Measurements from ENCODE around the gene MUC12.

Gene MUC12

DNA sequence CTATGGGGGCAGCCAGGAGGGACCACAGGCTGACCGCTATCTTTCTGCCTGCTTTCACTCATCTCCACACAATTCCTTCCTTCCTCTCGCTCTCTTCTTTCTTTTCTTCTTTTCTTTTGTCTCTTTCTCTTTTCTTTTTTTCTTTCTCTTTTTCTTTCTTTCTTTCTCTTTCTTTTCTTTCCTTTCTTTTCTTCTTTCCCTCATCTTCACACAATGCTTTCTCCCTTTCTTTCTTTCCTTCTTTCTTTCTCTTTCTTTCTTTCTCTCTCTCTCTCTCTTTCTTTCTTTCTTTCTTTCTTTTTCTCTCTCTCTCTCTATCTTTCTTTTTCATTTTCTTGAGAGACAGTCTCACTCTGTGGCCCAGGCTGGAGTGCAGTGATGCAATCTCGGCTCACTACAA, 6.8 kb upstream of the MUC12 start:
- Histone ChIP-seq H3K27ac (no peak overlapping the region), H3K27me3 (ENCODE audit: insufficient read depth, low read depth) (peaks cover 59% of the 10 kb centered on the region)

DNA sequence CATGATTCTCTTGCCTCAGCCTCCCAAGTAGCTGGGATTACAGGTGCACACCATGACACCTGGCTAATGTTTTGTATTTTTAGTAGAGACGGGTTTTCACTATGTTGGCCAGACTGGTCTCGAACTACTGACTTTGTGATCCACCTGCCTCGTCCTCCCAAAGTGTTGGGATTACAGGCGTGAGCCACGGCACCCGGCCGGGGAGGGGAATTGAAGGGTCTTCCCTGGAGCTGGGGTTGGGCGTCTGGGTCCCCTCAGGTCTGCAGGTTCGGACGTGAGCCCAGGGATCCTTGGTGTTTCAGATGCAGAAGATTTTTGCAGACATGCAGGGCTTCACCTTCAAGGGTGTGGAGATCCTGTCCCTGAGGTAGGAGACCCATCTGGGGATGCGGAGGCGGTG, 6.0 kb upstream of the MUC12 start:
- no peak overlapping the region for H3K4me2 ChIP-seq
- H3K4me1 ChIP-seq (ENCODE audit: low read depth, poor library complexity, severe bottlenecking), result no peaks in the 10 kb centered on the region
- no peaks in the 10 kb centered on the region for H4K20me1 ChIP-seq (ENCODE audit: insufficient read depth)
- H3K27me3 ChIP-seq (ENCODE audit: insufficient read depth, low read depth), result peaks cover 67% of the 10 kb centered on the region
- H3K36me3 ChIP-seq (ENCODE audit: insufficient read depth), result no peaks in the 10 kb centered on the region
- H3K27ac ChIP-seq, result no peak overlapping the region
- no peak overlapping the region for H3K9ac ChIP-seq
- TF ChIP-seq, protein P1, sequence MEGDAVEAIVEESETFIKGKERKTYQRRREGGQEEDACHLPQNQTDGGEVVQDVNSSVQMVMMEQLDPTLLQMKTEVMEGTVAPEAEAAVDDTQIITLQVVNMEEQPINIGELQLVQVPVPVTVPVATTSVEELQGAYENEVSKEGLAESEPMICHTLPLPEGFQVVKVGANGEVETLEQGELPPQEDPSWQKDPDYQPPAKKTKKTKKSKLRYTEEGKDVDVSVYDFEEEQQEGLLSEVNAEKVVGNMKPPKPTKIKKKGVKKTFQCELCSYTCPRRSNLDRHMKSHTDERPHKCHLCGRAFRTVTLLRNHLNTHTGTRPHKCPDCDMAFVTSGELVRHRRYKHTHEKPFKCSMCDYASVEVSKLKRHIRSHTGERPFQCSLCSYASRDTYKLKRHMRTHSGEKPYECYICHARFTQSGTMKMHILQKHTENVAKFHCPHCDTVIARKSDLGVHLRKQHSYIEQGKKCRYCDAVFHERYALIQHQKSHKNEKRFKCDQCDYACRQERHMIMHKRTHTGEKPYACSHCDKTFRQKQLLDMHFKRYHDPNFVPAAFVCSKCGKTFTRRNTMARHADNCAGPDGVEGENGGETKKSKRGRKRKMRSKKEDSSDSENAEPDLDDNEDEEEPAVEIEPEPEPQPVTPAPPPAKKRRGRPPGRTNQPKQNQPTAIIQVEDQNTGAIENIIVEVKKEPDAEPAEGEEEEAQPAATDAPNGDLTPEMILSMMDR (conservative IDR thresholded peaks at IDR 0.05; ENCODE audit: low read depth, low read length), result no peak
- no peak overlapping the region for H3K4me3 ChIP-seq (IDR thresholded peaks at IDR 0.05; ENCODE audit: insufficient read depth, low read depth, low read length)
- no peaks in the 10 kb centered on the region for H3K79me2 ChIP-seq (ENCODE audit: insufficient read depth, low read depth)
- H2AFZ ChIP-seq (ENCODE audit: low read depth), result no peak overlapping the region

More for the DNA sequence above, 6.8 kb upstream of the MUC12 start:
- Histone ChIP-seq H3K9ac (no peak overlapping the region), H4K20me1 (ENCODE audit: insufficient read depth) (no peaks in the 10 kb centered on the region), H3K79me2 (ENCODE audit: insufficient read depth, low read depth) (no peaks in the 10 kb centered on the region), H3K4me1 (ENCODE audit: low read depth, poor library complexity, severe bottlenecking) (no peaks in the 10 kb centered on the region), H3K4me3 (IDR thresholded peaks at IDR 0.05; ENCODE audit: insufficient read depth, low read depth, low read length) (no peak overlapping the region), H3K36me3 (ENCODE audit: insufficient read depth) (no peaks in the 10 kb centered on the region), H2AFZ (ENCODE audit: low read depth) (no peak overlapping the region), H3K4me2 (no peak overlapping the region)
- TF ChIP-seq, protein P1 (conservative IDR thresholded peaks at IDR 0.05; ENCODE audit: low read depth, low read length), result no peak

DNA sequence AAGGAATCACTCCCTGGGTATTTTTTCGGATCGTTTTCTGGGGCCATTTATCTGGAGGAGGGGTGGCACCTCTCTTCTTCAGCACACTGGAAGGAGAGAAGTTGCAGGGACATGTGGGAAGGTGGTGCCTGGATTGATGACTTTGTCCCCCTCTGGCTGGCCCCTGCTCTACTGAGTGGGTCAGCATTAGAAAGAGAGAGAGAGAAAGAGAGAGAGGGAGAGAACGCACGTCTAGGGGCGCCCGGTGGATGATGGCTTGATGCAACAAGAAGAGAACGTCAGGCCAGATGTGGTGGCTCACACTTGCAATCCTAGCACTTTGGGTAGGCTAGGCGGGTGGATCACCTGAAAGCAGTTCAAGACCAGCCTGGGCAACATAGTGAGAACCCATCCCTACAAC, 5.5 kb upstream of the MUC12 start:
- TF ChIP-seq, protein P1 (conservative IDR thresholded peaks at IDR 0.05; ENCODE audit: low read depth, low read length), result no peak
- no peak overlapping the region for H3K9ac ChIP-seq
- H3K4me2 ChIP-seq, result no peak overlapping the region
- no peaks in the 10 kb centered on the region for H3K36me3 ChIP-seq (ENCODE audit: insufficient read depth)
- H3K4me3 ChIP-seq (IDR thresholded peaks at IDR 0.05; ENCODE audit: insufficient read depth, low read depth, low read length), result no peak overlapping the region
- no peaks in the 10 kb centered on the region for H4K20me1 ChIP-seq (ENCODE audit: insufficient read depth)
- no peak overlapping the region for H3K27ac ChIP-seq
- H2AFZ ChIP-seq (ENCODE audit: low read depth), result no peak overlapping the region
- no peaks in the 10 kb centered on the region for H3K79me2 ChIP-seq (ENCODE audit: insufficient read depth, low read depth)
- H3K4me1 ChIP-seq (ENCODE audit: low read depth, poor library complexity, severe bottlenecking), result no peaks in the 10 kb centered on the region
- peaks cover 71% of the 10 kb centered on the region for H3K27me3 ChIP-seq (ENCODE audit: insufficient read depth, low read depth)

DNA sequence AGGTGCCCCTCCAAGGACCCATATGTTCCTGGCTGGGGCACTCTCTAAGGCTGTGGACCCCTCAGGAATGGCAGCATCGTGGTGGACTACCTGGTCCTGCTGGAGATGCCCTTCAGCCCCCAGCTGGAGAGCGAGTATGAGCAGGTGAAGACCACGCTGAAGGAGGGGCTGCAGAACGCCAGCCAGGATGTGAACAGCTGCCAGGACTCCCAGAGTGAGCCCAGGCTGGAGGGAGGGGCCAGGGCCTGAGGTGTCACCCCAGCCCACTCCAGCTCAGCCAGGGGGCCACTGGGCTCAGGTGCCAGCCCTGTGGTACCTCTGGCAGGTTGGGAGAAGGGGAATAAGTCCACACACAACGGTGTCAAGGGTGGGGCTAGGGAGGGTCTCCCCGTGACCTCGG, 4.7 kb upstream of the MUC12 start:
- no peak overlapping the region for H3K4me2 ChIP-seq
- TF ChIP-seq, protein P1 (conservative IDR thresholded peaks at IDR 0.05; ENCODE audit: low read depth, low read length), result no peak
- no peak overlapping the region for H3K4me3 ChIP-seq (IDR thresholded peaks at IDR 0.05; ENCODE audit: insufficient read depth, low read depth, low read length)
- H3K4me1 ChIP-seq (ENCODE audit: low read depth, poor library complexity, severe bottlenecking), result no peaks in the 10 kb centered on the region
- H3K36me3 ChIP-seq (ENCODE audit: insufficient read depth), result no peaks in the 10 kb centered on the region
- H3K79me2 ChIP-seq (ENCODE audit: insufficient read depth, low read depth), result no peaks in the 10 kb centered on the region
- H3K27me3 ChIP-seq (ENCODE audit: insufficient read depth, low read depth), result peaks cover 69% of the 10 kb centered on the region
- H3K27ac ChIP-seq, result no peak overlapping the region
- no peaks in the 10 kb centered on the region for H4K20me1 ChIP-seq (ENCODE audit: insufficient read depth)
- no peak overlapping the region for H3K9ac ChIP-seq
- no peak overlapping the region for H2AFZ ChIP-seq (ENCODE audit: low read depth)
